HFFc6 (cell line): ENCODE results near the gene UBE2QL1. TPM values are rescaled to one million over a fixed set of nuclear protein-coding genes. Genes with fewer than 3 reads are reported as not detected.

Experiments
- DNase-seq: peaks from one replicate; pipeline ENCODE4 v3.0.0-alpha.2; 2018
- H3K27ac Mint-ChIP-seq: 2 replicates; pipeline ENCODE4 v1.8.0; 2020; ENCODE audit warnings: mild to moderate bottlenecking, mixed read lengths
- H3K27me3 Mint-ChIP-seq: 2 replicates; pipeline ENCODE4 v1.8.0; 2021; ENCODE audit warnings: mild to moderate bottlenecking, moderate library complexity, mixed read lengths; ENCODE audit not compliant: insufficient read depth
- H3K36me3 Mint-ChIP-seq: 2 replicates; pipeline ENCODE4 v1.8.0; 2021; ENCODE audit warnings: low read depth, mixed read lengths
- H3K4me1 Mint-ChIP-seq: 2 replicates; pipeline ENCODE4 v1.8.0; 2020; ENCODE audit warnings: low read depth, mixed read lengths
- H3K4me3 Mint-ChIP-seq: 2 replicates; pipeline ENCODE4 v1.8.0; 2020; ENCODE audit warnings: mild to moderate bottlenecking, moderate library complexity, mixed read lengths
- H3K9me3 Mint-ChIP-seq: 2 replicates; pipeline ENCODE4 v1.8.0; 2020; ENCODE audit warnings: mild to moderate bottlenecking, mixed read lengths
- CTCF ChIP-seq: fragments of 200-600 bp; sonication (generic); IDR thresholded peaks from 2 replicates; pipeline ENCODE4 v1.5.0; 2021; ENCODE audit warnings: antibody characterized with exemption, mild to moderate bottlenecking
- total RNA-seq, 6 experiments: library from RNA; stranded (reverse); fragmentation: NEBNext Ultra II Directional; extraction: Animal tissue kit (Norgen Biotek cat#: 25700); gene quantifications; 2 replicates in 1 of 6; 3 replicates in 5 of 6; pipeline ENCODE4 v1.2.3, GENCODE V29; 2021

The UBE2QL1 gene
- total RNA-seq, 6 experiments from 2014 or later: not detected

GRCh38 chr5:6404129-6404528, 44.5 kb upstream of the UBE2QL1 start:
- Mint-ChIP-seq H3K9me3 (no peaks in the 10 kb centered on the region), H3K36me3 (no peaks in the 10 kb centered on the region), H3K27ac (no peak overlapping the region), H3K4me1 (peaks cover 14% of the 10 kb centered on the region), H3K27me3 (peaks cover 12% of the 10 kb centered on the region), H3K4me3 (no peak overlapping the region)
- TF ChIP-seq CTCF: no peak
- peak; percentile 17 for DNase-seq

- no peak for TF ChIP-seq CTCF
Measured at GRCh38 chr5:6405591-6405990, 43.1 kb upstream of the UBE2QL1 start.

GRCh38 chr5:6407558-6408259, 41.0 kb upstream of the UBE2QL1 start:
- TF ChIP-seq CTCF: no peak
- no peak overlapping the region for H3K27ac Mint-ChIP-seq
- H3K4me1 Mint-ChIP-seq: peaks cover 6% of the 10 kb centered on the region
- no peak for DNase-seq
- no peak overlapping the region for H3K4me3 Mint-ChIP-seq
- no peaks in the 10 kb centered on the region for H3K9me3 Mint-ChIP-seq
- peaks cover 11% of the 10 kb centered on the region for H3K27me3 Mint-ChIP-seq
- no peaks in the 10 kb centered on the region for H3K36me3 Mint-ChIP-seq

More at GRCh38 chr5:6405591-6405990, 43.1 kb upstream of the UBE2QL1 start:
- H3K27me3 Mint-ChIP-seq: peaks cover 7% of the 10 kb centered on the region
- no peaks in the 10 kb centered on the region for H3K36me3 Mint-ChIP-seq
- no peak overlapping the region for H3K4me3 Mint-ChIP-seq
- DNase-seq: no peak
- peaks cover 6% of the 10 kb centered on the region for H3K4me1 Mint-ChIP-seq
- H3K9me3 Mint-ChIP-seq: no peaks in the 10 kb centered on the region
- no peak overlapping the region for H3K27ac Mint-ChIP-seq

GRCh38 chr5:6408260-6408596, 40.4 kb upstream of the UBE2QL1 start:
- TF ChIP-seq CTCF: no peak

GRCh38 chr5:6408627-6409446, 39.8 kb upstream of the UBE2QL1 start:
- H3K4me3 Mint-ChIP-seq: no peak overlapping the region
- peaks cover 6% of the 10 kb centered on the region for H3K4me1 Mint-ChIP-seq

More at GRCh38 chr5:6408260-6408596, 40.4 kb upstream of the UBE2QL1 start:
- H3K36me3 Mint-ChIP-seq: no peaks in the 10 kb centered on the region
- H3K4me3 Mint-ChIP-seq: no peak overlapping the region
- H3K9me3 Mint-ChIP-seq: no peaks in the 10 kb centered on the region
- peaks cover 16% of the 10 kb centered on the region for H3K27me3 Mint-ChIP-seq
- peaks cover 6% of the 10 kb centered on the region for H3K4me1 Mint-ChIP-seq
- no peak for DNase-seq
- H3K27ac Mint-ChIP-seq: no peak overlapping the region

More at GRCh38 chr5:6408627-6409446, 39.8 kb upstream of the UBE2QL1 start:
- Mint-ChIP-seq H3K27me3 (peaks cover 16% of the 10 kb centered on the region), H3K27ac (no peak overlapping the region), H3K9me3 (no peaks in the 10 kb centered on the region), H3K36me3 (no peaks in the 10 kb centered on the region)
- no peak for TF ChIP-seq CTCF
- DNase-seq: no peak
